Glomerular visceral epithelial cell (primary cell): Measurements from ENCODE around the gene SYNPR.
A peak's percentile ranks its signal among the peaks of the same experiment; 100 is the strongest.

Experiments used
- DNase-seq: peaks from one replicate; pipeline ENCODE4 v3.0.0-alpha.2; 2016; ENCODE audit errors: extremely low spot score

Gene SYNPR

DNA sequence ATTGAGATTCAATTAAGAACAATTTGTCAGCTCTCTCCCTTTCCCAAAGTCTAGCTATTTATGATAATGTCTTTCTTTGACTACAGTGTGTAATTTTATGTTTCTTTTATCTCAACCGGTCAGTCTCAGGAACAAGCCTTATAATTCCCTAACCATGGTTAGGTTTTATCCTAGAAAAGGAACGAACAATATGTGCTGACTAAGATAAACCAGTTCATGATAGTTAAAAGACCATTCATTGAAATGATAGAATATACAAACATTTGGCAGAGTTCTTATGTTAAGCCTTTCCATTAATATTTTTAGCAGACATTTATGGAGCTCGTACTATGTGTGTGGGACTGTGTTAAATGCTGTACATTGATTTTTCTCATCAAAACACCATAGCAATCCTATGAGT is 106.3 kb downstream of the SYNPR start:
- no peak for DNase-seq

DNA sequence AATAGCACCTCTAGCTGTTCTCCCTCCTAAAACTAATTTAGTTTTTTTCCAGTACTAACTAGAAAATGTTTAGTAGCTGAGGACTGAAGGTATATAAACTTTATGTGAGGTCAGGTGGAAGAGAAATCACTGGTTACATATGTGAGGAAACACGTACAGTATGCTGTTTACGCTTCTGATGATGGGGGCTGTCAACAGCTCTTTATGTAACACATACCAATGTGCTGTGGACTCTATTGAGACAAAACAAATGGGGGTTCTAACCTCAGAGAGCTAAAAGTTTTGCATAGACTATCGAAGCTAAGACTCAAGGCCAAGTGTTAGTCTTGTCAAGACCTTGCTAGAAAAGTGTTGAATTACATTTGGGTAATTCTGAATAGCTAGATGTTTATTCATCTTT is 107.5 kb downstream of the SYNPR start:
- no peak for DNase-seq

DNA sequence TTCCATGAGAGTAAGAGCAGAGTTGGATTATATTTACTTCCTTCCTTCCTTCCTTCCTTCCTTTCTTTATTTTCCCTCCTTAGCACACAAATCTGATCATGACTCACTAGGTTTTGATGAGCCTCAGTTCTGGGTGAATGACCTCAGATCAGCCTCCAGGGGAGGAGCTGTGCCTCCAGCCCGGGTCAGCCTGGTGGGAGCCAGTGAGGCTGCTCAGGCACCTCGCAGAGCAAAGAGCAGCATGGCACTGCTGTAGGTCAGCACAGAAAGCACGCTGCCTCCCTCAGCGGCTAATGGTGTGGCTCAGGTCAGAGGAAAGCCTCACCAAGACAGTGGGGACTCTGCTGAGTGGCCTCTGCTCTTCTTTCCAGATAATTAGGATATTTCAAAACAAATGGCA is 108.5 kb downstream of the SYNPR start:
- DNase-seq, result peak; percentile 20

DNA sequence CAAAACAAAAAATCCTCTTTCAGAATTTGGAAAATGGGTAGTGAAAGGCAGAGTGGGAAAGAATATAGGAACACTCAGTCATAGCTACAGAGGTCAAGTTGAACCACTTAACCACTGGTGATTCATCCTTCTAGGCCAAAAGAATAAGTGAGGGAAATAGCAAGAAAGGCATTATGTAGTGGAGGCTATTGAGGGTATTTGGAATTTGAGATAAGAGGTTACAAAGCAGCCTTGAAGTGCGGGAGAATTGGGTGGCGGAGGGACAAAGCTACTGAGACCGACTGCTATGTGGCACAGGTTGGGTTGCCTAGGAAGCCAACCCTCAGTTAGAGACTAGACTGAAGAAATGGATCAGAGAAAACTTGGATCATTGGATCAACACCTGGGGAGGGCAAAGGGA is 109.5 kb downstream of the SYNPR start:
- peak; percentile 2 for DNase-seq

DNA sequence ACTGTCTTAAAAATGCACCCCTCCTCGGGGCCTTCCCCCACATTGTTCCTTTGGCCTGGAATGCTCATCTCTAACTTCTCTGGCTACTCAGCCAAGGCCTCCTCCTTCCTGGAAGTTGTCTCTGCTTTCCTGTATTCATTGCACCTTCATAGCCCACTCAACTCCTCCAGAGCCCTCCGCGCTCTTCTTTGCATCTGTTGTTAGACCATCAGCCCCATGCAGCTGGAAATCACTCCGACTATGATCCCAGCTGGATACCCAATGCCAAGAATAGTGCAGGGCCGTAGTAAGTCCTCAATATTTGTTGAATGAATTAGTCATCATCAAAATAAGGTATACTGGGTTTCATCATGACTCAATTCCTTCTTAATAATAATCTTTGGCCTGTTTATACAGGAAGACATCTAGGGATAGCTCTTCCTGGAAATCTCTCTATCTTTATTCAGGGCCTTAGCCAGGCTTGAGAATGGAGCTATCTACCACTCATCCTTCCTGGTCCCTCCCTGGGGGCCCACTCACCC is 112.7 kb downstream of the SYNPR start:
- no peak for DNase-seq

DNA sequence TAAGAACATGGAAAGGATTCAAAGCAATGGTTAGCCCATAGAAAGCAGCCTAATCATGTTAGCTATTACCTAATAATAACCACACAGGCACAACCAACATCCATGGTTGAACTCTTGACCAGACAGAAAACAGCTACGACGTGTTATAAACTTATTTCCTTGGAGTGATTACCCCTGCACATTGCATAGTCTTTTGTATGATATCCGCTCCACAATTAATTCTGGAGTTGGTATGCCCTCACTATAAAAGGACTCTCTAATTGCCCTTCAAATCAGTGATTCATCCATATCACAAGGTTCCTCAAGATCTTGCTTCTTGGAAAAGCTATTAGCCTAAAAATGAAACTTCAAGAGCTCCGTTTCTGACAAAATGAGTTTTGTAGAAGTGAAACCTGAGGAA is 117.9 kb downstream of the SYNPR start:
- DNase-seq, result no peak

DNA sequence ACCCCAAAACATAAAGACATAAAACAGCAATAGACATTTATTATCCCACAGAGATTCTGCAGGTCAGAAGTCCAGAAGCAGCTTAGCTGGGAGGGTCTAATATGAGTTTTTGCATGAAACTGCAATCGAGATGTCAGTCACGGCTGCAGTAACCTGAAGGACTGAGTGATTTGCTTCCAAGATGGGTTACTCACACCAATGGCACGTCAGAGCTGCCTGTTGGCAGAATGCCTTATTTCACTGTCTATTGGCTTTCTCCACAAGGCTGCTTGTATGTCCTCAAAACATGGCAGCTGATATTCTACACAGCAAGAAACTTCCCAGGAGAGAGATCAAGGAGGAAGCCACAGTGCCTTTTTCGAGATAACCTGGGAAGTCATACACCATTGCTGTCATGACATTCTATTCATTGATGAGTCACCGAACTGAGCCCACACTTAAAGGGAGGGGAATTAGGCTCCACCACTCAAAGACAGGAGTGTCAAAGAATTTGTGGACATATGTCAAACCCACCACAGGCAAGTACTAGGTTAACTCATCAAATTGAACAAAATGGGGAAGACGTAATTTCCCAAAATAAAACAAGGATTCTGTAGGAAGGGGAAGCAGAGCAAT is 122.2 kb downstream of the SYNPR start:
- no peak for DNase-seq

DNA sequence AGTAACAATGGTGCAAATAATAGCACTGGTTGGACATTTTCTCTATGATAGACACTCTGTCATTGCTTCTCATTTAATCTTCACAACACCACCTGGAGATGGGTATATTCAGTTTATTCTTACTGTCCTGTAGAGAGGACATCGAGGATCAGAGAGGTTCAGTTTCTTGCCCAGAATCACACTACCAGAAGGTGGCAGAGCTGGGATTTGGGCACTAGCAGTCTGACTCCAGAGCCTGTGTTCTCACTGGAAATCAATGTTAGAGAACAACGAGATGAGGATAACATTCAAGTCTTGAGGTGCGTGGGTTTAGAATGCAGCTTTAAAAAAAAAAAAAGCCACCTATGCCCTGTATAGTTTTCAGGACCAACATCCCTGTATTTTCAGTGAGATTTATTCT is 127.8 kb downstream of the SYNPR start:
- no peak for DNase-seq

DNA sequence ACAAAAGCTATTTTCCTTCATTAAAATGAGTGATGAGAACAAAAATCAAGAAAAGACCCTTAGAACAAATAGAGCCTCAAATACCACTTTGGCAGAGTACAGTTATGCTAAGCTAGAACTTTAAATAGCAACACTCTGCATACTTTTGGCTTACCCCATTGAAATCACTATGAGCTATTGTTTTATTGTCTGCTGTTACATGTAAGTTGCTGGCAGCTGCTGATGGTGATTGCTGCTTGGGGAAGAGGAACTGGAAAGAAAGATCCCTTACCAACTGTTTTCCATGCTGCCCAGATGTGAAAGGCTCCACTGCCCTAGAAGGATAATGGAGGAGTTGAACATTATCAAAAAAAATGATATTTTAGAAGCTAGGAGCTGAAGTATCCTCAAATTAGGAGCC is 135.4 kb downstream of the SYNPR start:
- DNase-seq, result no peak

DNA sequence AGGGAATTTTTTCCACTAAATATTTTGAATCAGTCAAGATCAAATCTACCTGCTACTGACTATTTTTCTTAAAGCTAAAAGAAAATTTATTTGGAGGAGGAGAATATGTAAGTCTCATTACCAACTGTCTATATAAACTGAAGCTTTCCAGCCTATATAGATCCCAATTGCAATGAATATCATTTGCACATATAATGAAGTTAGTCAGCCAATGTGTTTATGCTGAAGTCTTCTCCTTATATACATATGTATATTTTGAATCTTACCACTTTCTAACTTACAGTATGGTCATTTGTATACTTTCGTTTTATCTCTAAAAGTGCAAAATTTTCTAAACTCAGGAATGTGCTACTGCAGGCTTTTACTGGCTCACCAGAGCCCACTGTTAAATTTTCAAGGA is 136.5 kb downstream of the SYNPR start:
- no peak for DNase-seq

DNA sequence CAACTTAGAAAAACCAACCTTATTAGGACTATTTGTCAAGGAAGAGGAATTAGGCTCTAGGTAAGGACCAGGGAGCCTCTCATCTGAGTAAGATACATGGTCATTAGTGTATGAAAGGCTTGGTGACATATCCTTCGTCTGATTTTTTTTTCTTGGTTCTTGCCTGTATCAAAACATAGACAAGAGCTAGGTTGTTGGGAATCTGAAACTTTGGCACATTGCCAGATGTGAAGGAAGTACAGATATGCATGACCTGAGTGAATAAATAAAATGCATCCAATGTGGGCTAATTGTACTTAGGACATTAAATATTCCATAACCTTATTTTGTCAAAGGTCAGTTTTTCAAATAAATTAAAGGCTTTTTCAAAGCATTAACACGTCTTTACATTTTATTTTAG is 151.8 kb downstream of the SYNPR start:
- DNase-seq, result no peak

DNA sequence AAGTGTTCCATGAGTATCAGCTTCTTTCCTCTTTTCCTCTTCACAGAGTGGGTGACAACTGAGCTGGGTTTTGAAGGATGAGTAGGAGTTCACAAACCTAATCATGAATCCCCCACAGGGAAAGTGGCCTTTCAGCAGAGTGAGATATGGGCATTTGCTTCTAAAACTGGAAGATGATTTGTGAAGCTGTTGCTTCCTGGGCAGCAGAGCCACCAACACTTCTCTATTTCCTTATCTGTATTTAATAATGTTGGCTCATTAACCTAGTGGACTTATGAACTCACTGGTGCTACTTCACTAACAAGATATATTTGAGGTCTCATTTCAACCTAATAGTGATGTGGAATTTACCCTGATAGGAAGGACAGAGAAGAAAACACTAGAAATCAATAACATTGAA is 152.8 kb downstream of the SYNPR start:
- no peak for DNase-seq

DNA sequence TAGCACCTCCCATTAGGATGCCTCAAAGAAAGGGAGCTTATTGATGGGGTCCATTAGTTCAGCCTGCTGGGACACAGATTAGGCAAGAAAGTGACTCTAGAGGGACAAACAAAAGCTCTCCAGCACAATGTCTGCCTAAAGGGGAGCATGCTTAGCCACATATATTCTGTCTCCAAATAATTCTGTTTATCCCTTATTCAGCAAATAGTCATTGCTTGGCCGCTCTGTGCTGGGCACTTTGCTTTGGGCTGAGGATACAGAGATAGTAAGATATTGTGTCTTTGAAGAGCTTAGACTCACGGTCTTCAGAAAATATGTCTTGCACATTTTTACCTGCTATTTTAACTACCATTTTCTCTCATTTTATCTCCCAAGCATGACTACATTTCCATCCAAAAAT is 159.8 kb downstream of the SYNPR start:
- no peak for DNase-seq

DNA sequence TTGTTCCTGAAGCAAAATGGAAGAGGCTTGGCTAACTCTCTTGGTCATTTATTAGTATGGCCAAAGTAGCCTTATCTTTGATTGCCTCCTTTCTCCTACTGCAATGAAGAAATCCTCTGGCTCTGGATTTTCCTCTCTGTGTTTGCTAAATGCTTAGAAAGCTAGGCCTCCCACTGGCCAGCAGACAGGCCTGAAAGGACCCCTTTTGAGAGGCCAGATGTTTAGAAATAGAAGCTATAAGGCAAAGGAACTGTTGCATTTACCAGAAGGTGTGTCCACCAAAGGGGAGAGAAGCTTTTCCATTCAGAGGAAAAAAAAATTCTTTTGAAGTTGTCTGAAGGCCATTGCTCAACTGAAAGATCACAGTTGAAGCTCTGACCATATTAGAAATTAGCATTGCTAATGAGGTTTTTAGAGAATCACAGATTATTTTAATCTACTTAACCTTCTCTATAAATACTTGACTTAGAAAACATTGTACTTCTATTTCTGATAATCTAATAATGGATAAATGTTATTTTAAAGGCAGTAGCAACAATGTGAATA is 160.8 kb downstream of the SYNPR start:
- no peak for DNase-seq

DNA sequence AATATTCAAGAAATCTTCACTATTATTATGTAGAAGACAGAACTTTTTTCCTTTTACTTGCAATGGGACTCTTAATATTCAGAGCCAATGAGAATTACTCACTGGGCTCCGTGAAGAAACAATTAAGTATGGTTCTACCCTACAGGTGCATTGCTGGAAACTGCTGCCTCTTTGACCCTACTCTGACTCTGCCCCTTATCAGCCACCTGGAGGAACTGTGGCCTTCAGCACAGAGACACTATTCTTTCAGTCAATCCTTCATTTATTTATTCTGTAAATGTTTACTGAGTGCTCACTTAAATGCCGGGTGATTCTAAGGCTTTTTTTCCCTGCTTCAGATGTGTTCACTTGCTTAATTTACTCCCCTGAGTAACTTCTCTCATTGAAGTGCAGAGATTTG is 163.2 kb downstream of the SYNPR start:
- DNase-seq, result no peak

DNA sequence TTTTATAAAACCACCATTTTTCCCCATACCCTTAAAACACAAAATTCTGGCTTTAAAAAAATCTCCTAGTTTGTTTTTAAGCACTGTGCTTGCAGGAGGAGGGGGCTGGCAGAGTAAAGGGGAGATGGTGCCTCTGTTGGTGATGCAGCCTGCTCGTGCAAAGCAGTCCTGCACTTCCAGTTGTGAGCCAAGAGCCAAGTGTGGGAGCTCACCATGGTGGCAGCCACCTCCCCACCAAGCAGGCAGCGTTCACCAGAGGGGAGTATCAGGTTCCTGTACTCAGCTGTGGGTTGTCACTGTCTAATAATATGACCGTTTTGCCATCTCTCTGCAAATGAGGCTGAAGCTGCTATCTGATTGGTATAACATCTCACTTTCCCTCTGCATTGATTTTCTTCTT is 164.8 kb downstream of the SYNPR start:
- no peak for DNase-seq

DNA sequence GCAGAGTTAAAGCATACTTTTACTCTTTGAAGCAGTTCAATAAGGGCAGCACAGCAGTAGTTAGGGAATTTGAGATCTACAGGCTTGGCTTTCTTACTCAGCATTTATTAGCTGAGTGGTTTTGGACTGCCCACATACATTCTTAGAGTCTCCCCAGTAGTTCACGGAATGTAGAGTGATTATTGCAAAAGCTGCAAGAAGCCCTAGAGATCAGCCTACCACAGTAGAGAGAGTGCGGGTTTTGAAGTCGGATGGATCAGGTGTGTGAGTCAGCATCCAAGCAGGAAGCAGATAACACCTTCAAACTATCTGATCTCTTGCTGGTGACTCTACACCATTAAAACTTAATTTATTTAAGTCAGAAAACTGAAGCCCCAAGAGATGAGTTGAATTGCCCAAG is 171.9 kb downstream of the SYNPR start:
- no peak for DNase-seq

DNA sequence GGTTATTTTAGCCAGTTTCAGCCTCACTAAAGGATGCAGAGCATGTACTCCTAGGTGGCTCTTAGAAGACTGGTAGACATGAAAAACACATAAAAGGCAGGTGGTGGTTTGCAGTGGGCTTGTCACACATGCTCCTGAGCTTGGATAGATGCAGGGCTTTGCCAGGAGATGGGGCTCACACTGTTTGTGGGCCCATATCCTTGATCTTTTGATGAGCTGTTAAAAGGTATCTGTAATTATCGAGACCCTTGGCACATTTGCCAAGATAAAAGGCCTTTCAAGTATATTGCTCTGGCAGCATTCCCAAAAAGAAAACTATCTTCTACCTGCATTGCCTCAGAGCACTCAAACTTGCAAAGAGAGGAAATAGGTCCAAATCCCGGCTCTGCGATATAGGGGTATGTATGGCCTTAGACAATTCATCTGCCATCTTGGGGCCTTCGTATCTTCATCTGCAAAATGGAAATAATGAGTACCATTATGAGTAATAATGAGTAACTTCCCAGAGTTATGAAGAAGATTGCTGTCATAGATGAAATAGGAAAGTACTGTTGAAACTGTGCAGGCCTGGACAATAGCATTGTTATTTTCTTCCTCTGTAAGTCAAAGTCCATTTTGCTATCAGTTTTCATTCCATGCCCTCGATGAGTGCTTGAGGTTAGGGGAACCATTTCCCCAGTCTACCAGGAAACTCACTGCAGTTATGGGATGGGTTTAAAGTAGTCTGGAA is 172.7 kb downstream of the SYNPR start:
- no peak for DNase-seq

DNA sequence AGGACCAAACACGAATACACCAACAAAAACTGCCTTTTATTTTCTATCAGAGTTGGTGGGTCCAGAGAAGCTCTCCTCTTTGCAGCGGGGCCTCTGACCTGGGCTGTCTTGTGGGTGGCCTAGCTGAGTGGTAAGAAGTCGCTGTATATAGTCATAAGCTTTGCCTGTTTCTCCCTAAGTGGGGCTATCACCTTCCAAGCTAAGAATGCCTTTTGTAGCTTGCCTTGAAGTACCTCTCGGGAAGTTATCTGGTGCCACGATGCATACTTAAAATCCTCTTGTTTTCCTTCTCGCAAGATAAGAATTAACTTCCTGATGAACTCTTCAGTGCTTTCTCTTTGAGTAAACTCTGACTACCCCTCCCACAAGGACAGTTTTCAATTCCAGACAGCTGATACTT is 178.8 kb downstream of the SYNPR start:
- no peak for DNase-seq

DNA sequence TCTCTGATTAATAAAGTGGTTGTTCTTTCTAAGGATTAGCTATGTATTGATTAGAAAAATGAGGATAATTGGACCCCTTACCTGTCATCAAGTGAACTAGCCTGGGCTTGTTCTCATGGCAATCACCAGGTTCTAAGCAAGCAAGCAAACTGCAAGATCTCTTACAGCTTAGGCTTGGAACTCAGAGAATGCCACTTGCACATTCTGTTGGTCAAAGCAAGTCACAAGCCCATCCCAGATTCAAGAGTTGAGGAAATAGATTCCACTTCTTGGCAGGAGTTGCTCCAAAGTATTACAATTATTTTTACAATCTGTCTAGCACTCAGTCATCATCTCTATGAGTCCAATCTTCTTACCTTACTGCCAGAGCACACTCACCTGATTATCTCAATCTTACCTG is 180.3 kb downstream of the SYNPR start:
- no peak for DNase-seq

DNA sequence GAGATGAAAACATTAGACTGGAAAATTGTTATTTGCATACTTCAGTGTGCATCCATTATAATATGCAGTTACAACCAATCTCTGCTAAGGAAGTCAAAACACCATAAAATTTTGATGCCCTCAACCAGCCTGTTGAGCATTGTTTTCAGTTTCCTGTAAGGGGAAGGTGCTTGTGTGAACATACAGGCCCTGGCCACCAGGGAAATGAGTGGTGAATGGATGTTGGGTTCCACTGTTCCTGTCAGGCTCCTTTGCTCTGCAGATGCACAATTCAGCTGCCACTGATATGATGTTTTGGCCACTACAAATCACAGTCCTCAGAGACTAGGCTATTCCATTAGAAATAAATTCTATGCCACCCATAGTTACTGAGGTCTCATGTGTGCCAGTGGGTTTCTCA is 184.6 kb downstream of the SYNPR start:
- DNase-seq, result no peak

DNA sequence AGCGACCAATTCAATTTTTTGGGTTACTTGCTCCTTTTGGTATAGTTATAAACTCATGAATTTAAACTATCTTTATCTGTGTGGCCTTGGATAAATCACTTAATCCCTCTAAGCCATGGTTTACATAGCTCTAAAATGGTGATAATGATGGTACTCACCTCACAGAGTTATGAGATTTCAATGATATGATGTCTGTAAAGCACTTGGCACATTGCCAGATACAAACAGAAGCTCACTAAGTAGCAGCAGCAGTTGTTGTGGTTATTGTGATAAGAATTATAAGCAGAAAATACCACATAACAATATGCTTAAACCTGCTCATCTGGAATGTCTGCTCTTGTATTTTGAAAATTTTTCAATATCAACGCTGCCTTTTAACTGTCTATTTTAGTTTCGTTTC is 189.3 kb downstream of the SYNPR start:
- DNase-seq, result no peak

DNA sequence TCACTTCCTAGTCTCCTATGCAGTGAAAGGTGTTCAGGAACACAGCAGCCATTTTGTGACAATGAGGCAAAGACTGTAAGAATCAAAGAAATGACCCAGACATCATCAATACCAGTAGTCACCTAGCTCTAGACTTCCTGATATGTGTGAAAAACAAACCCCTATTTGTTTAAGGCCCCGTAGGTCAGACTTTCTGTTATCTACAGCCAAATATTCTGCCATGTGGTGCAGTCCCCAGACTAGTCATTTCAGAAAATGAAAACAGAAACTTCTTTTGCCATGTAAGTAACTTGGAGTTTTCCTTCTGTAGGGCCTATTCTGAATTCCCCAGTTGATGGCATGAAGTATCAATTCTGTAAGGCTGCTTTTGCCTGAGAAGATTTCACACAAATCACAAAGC is 192.6 kb downstream of the SYNPR start:
- DNase-seq, result no peak
